HepG2 (cell line): ENCODE measurements around the gene ENO3. TPM values are rescaled to one million over a fixed set of nuclear protein-coding genes. Genes with fewer than 3 reads are reported as not detected.
A peak's percentile ranks its signal among the peaks of the same experiment; 100 is the strongest.

Source experiments
- CBX2 ChIP-seq, 2 experiments: fragments of 200-600 bp in 1 of 2; sonication (generic); formaldehyde crosslinking in 1 of 2; IDR thresholded peaks; 2 replicates each; pipeline versions ENCODE4 v1.7.0 to v1.8.1; 2018 to 2022; ENCODE audit warnings: low read depth in 2 of 2, low read length in 1 of 2, mild to moderate bottlenecking in 1 of 2, missing genetic modification reagents in 1 of 2
- MBD4 ChIP-seq: IDR thresholded peaks from 2 replicates; pipeline ENCODE4 v1.6.1; 2012; ENCODE audit warnings: low read length, inconsistent platforms, borderline replicate concordance
- ZNF431 ChIP-seq: sonication (generic); formaldehyde crosslinking; IDR thresholded peaks from 2 replicates; pipeline ENCODE4 v1.9.0; 2022; ENCODE audit warnings: missing genetic modification reagents, low read depth, mild to moderate bottlenecking, borderline replicate concordance
- ZNF546 ChIP-seq: sonication (generic); formaldehyde crosslinking; conservative IDR thresholded peaks from 2 replicates; pipeline ENCODE4 v1.8.1; 2023; ENCODE audit warnings: mild to moderate bottlenecking, missing genetic modification reagents
- polyA plus RNA-seq, 8 experiments: library from polyadenylated mRNA; depleted of rRNA in 3 of 8; stranded (reverse) in 7 of 8; unstranded in 1 of 8; fragments of >200 nt; fragmentation: Illumina TruSeq in 4 of 8; extraction: Trizol in 4 of 8; gene quantifications; 2 replicates each; pipeline versions ENCODE4 v1.2.1 to v1.2.3, GENCODE V29; 2011 to 2016; ENCODE audit warnings: low read depth in 4 of 8, missing spikeins in 1 of 8, mixed read lengths in 1 of 8; ENCODE audit not compliant: insufficient read depth in 1 of 8
- total RNA-seq, 5 experiments: library from RNA; depleted of rRNA; stranded (reverse); fragments of >200 nt; fragmentation: Illumina TruSeq; extraction: Trizol; gene quantifications; 2 replicates each; pipeline ENCODE4 v1.2.3, GENCODE V29; 2016; ENCODE audit warnings: low read depth in 1 of 5
- TF ChIP-seq, protein P1 (sequence below), 2 experiments: sonication (generic) in 1 of 2; formaldehyde crosslinking in 1 of 2; IDR thresholded peaks; 2 replicates each; pipeline versions ENCODE4 v1.5.1 to v1.6.1; 2011 to 2020; ENCODE audit warnings: borderline replicate concordance in 1 of 2, low read depth in 1 of 2, low read length in 1 of 2, mild to moderate bottlenecking in 1 of 2, missing genetic modification reagents in 1 of 2, moderate library complexity in 1 of 2
- TF ChIP-seq, protein P2 (sequence below): sonication (generic); formaldehyde crosslinking; IDR thresholded peaks from 2 replicates; pipeline ENCODE4 v1.5.0; 2020; ENCODE audit warnings: mild to moderate bottlenecking, missing genetic modification reagents
- TF ChIP-seq, protein P3 (sequence below): sonication (generic); formaldehyde crosslinking; IDR thresholded peaks from 2 replicates; pipeline ENCODE4 v1.5.0; 2020; ENCODE audit warnings: mild to moderate bottlenecking, missing genetic modification reagents, moderate library complexity
- TF ChIP-seq, protein P4 (sequence below): sonication (generic); formaldehyde crosslinking; IDR thresholded peaks from 2 replicates; pipeline ENCODE4 v1.4.0; 2020; ENCODE audit warnings: mild to moderate bottlenecking, missing genetic modification reagents, borderline replicate concordance
- TF ChIP-seq, protein P5 (sequence below): sonication (generic); formaldehyde crosslinking; IDR thresholded peaks from 2 replicates; pipeline ENCODE4 v1.9.0; 2022; ENCODE audit warnings: missing genetic modification reagents, mild to moderate bottlenecking, borderline replicate concordance
- TF ChIP-seq, protein P6 (sequence below): IDR thresholded peaks from 2 replicates; pipeline ENCODE4 v1.6.1; 2016; ENCODE audit warnings: missing biosample characterization, missing genetic modification reagents, low read depth

ENO3 gene
- total and polyA plus RNA-seq, 2 of the 13 experiments (the other 11 are each of a cell fraction or from before 2014, with no cell fraction given): 59.8 to 69.8 TPM

DNA sequence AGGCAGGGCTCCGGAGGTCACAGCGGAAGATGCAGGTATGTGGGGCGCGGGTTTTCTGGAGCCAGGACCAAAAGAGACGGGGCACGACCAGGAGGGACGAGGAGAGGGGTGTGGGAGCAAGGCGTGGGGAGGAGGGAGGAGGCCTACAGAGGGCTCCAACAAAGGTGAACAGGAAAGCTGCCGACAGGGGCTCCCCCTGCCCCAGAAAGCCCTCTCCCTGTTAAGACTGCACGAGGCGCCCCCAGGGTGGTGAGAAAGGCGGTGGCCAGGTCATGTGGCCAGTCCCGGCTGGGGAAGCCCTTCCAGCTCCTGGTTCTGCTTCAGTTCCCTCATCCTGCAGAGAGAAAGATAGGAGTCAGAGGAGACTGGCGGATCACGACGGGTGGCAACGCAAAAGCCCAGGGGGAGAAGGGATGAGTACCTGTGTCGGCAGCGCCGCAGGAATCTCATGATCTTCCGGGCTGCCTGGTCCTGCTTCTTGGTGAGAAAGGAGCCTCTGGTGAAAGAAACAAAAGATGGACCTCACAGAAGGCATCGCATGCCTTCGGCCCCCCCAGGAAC, 17.6 kb downstream of the ENO3 start (continued):
- TF ChIP-seq, protein P1, sequence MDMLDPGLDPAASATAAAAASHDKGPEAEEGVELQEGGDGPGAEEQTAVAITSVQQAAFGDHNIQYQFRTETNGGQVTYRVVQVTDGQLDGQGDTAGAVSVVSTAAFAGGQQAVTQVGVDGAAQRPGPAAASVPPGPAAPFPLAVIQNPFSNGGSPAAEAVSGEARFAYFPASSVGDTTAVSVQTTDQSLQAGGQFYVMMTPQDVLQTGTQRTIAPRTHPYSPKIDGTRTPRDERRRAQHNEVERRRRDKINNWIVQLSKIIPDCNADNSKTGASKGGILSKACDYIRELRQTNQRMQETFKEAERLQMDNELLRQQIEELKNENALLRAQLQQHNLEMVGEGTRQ (IDR thresholded peaks at IDR 0.05; ENCODE audit: low read depth, low read length): no peak
- TF ChIP-seq, protein P1 (CRISPR knock-in tag; IDR thresholded peaks at IDR 0.05; ENCODE audit: borderline replicate concordance): no peak
- TF ChIP-seq, protein P2, sequence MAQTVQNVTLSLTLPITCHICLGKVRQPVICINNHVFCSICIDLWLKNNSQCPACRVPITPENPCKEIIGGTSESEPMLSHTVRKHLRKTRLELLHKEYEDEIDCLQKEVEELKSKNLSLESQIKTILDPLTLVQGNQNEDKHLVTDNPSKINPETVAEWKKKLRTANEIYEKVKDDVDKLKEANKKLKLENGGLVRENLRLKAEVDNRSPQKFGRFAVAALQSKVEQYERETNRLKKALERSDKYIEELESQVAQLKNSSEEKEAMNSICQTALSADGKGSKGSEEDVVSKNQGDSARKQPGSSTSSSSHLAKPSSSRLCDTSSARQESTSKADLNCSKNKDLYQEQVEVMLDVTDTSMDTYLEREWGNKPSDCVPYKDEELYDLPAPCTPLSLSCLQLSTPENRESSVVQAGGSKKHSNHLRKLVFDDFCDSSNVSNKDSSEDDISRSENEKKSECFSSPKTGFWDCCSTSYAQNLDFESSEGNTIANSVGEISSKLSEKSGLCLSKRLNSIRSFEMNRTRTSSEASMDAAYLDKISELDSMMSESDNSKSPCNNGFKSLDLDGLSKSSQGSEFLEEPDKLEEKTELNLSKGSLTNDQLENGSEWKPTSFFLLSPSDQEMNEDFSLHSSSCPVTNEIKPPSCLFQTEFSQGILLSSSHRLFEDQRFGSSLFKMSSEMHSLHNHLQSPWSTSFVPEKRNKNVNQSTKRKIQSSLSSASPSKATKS (CRISPR knock-in tag): no peak
- TF ChIP-seq, protein P3, sequence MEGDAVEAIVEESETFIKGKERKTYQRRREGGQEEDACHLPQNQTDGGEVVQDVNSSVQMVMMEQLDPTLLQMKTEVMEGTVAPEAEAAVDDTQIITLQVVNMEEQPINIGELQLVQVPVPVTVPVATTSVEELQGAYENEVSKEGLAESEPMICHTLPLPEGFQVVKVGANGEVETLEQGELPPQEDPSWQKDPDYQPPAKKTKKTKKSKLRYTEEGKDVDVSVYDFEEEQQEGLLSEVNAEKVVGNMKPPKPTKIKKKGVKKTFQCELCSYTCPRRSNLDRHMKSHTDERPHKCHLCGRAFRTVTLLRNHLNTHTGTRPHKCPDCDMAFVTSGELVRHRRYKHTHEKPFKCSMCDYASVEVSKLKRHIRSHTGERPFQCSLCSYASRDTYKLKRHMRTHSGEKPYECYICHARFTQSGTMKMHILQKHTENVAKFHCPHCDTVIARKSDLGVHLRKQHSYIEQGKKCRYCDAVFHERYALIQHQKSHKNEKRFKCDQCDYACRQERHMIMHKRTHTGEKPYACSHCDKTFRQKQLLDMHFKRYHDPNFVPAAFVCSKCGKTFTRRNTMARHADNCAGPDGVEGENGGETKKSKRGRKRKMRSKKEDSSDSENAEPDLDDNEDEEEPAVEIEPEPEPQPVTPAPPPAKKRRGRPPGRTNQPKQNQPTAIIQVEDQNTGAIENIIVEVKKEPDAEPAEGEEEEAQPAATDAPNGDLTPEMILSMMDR (CRISPR knock-in tag): no peak; the same call in 1 of the 2 replicates
- no peak; the same call in 1 of the 2 replicates for TF ChIP-seq ZNF546 (CRISPR knock-in tag)
- TF ChIP-seq, protein P4, sequence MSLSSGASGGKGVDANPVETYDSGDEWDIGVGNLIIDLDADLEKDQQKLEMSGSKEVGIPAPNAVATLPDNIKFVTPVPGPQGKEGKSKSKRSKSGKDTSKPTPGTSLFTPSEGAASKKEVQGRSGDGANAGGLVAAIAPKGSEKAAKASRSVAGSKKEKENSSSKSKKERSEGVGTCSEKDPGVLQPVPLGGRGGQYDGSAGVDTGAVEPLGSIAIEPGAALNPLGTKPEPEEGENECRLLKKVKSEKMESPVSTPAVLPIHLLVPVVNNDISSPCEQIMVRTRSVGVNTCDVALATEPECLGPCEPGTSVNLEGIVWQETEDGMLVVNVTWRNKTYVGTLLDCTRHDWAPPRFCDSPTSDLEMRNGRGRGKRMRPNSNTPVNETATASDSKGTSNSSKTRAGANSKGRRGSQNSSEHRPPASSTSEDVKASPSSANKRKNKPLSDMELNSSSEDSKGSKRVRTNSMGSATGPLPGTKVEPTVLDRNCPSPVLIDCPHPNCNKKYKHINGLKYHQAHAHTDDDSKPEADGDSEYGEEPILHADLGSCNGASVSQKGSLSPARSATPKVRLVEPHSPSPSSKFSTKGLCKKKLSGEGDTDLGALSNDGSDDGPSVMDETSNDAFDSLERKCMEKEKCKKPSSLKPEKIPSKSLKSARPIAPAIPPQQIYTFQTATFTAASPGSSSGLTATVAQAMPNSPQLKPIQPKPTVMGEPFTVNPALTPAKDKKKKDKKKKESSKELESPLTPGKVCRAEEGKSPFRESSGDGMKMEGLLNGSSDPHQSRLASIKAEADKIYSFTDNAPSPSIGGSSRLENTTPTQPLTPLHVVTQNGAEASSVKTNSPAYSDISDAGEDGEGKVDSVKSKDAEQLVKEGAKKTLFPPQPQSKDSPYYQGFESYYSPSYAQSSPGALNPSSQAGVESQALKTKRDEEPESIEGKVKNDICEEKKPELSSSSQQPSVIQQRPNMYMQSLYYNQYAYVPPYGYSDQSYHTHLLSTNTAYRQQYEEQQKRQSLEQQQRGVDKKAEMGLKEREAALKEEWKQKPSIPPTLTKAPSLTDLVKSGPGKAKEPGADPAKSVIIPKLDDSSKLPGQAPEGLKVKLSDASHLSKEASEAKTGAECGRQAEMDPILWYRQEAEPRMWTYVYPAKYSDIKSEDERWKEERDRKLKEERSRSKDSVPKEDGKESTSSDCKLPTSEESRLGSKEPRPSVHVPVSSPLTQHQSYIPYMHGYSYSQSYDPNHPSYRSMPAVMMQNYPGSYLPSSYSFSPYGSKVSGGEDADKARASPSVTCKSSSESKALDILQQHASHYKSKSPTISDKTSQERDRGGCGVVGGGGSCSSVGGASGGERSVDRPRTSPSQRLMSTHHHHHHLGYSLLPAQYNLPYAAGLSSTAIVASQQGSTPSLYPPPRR (CRISPR knock-in tag): 0 out of 2 replicates have a peak, but pooled peaks have one; percentile 53
- no peak for TF ChIP-seq MBD4
- TF ChIP-seq ZNF431 (CRISPR knock-in tag): 0 out of 2 replicates have a peak, but pooled peaks have one; percentile 2
- TF ChIP-seq CBX2 (IDR thresholded peaks at IDR 0.05; ENCODE audit: low read depth, low read length): no peak
- no peak for TF ChIP-seq CBX2 (CRISPR knock-in tag; IDR thresholded peaks at IDR 0.05; ENCODE audit: low read depth)
- TF ChIP-seq, protein P5, sequence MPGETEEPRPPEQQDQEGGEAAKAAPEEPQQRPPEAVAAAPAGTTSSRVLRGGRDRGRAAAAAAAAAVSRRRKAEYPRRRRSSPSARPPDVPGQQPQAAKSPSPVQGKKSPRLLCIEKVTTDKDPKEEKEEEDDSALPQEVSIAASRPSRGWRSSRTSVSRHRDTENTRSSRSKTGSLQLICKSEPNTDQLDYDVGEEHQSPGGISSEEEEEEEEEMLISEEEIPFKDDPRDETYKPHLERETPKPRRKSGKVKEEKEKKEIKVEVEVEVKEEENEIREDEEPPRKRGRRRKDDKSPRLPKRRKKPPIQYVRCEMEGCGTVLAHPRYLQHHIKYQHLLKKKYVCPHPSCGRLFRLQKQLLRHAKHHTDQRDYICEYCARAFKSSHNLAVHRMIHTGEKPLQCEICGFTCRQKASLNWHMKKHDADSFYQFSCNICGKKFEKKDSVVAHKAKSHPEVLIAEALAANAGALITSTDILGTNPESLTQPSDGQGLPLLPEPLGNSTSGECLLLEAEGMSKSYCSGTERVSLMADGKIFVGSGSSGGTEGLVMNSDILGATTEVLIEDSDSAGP (CRISPR knock-in tag): no peak
- TF ChIP-seq, protein P6, sequence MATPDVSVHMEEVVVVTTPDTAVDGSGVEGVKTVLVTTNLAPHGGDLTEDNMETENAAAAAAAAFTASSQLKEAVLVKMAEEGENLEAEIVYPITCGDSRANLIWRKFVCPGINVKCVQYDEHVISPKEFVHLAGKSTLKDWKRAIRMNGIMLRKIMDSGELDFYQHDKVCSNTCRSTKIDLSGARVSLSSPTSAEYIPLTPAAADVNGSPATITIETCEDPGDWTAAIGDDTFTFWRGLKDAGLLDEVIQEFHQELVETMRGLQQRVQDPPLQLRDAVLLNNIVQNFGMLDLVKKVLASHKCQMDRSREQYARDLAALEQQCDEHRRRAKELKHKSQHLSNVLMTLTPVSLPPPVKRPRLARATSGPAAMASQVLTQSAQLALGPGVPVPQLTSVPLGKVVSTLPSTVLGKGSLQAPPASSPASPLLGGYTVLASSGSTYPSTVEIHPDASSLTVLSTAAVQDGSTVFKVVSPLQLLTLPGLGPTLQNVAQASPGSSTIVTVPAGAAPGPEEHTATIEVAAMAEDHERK (CRISPR knock-in tag): no peak
